H9 (cell line): Measurements from ENCODE around the gene EPB41L4B. TPM values are rescaled to one million over a fixed set of nuclear protein-coding genes. Genes with fewer than 3 reads are reported as not detected.

ENCODE experiments used
- DNase-seq: peaks from one replicate; pipeline ENCODE4 v3.0.0-alpha.2; 2017
- H2AFZ ChIP-seq: one replicate; pipeline ENCODE4 v1.6.1; 2013; ENCODE audit warnings: mild to moderate bottlenecking, low read length, control low read depth, moderate library complexity
- H2AK5ac ChIP-seq: 2 replicates; pipeline ENCODE4 v1.6.1; 2013; ENCODE audit warnings: low read length, control low read depth, mixed read lengths; ENCODE audit not compliant: insufficient read length
- H2BK120ac ChIP-seq: one replicate; pipeline ENCODE4 v1.6.1; 2013; ENCODE audit warnings: low read depth, mild to moderate bottlenecking, low read length, control low read depth, inconsistent platforms; ENCODE audit not compliant: poor library complexity, severe bottlenecking
- H2BK12ac ChIP-seq: 2 replicates; pipeline ENCODE4 v1.6.1; 2013; ENCODE audit warnings: low read length, control low read depth, mixed read lengths, low read depth; ENCODE audit not compliant: insufficient read length
- H2BK15ac ChIP-seq: 2 replicates; pipeline ENCODE4 v1.6.1; 2013; ENCODE audit warnings: low read depth, low read length, control low read depth
- H2BK20ac ChIP-seq: one replicate; pipeline ENCODE4 v1.6.1; 2013; ENCODE audit warnings: low read depth, mild to moderate bottlenecking, low read length, control low read depth, inconsistent platforms; ENCODE audit not compliant: poor library complexity, severe bottlenecking
- H2BK5ac ChIP-seq: 2 replicates; pipeline ENCODE4 v1.6.1; 2013; ENCODE audit warnings: low read length, control low read depth, mixed read lengths; ENCODE audit not compliant: insufficient read length
- H3K14ac ChIP-seq: 2 replicates; pipeline ENCODE4 v1.6.1; 2013; ENCODE audit warnings: low read length, control low read depth; ENCODE audit not compliant: insufficient read depth
- H3K18ac ChIP-seq: 2 replicates; pipeline ENCODE4 v1.6.1; 2013; ENCODE audit warnings: low read depth, mild to moderate bottlenecking, mixed read lengths, low read length, control low read depth; ENCODE audit not compliant: insufficient read length
- H3K23ac ChIP-seq: 2 replicates; pipeline ENCODE4 v1.6.1; 2013; ENCODE audit warnings: low read length, control low read depth, mixed read lengths, low read depth; ENCODE audit not compliant: insufficient read length
- H3K23me2 ChIP-seq: 2 replicates; pipeline ENCODE4 v1.6.1; 2013; ENCODE audit warnings: low read depth, mild to moderate bottlenecking, mixed read lengths, low read length, control low read depth; ENCODE audit not compliant: insufficient read length, poor library complexity, severe bottlenecking
- H3K27ac ChIP-seq: 2 replicates; pipeline ENCODE4 v1.5.1; 2013; ENCODE audit warnings: low read length, control low read depth, mixed read lengths, low read depth; ENCODE audit not compliant: insufficient read length
- H3K27me3 ChIP-seq: 2 replicates; pipeline ENCODE4 v1.6.1; 2013; ENCODE audit warnings: low read length, control low read depth, inconsistent platforms; ENCODE audit not compliant: insufficient read depth
- H3K4ac ChIP-seq: 2 replicates; pipeline ENCODE4 v1.6.1; 2013; ENCODE audit warnings: low read depth, mild to moderate bottlenecking, control low read depth, inconsistent platforms, low read length, moderate library complexity
- H3K4me1 ChIP-seq: 2 replicates; pipeline ENCODE4 v1.6.1; 2013; ENCODE audit warnings: low read length, control low read depth, inconsistent platforms; ENCODE audit not compliant: insufficient read depth
- H3K4me2 ChIP-seq: 2 replicates; pipeline ENCODE4 v1.6.1; 2013; ENCODE audit warnings: low read length, control low read depth, mixed read lengths; ENCODE audit not compliant: insufficient read length, insufficient read depth
- H3K56ac ChIP-seq: 2 replicates; pipeline ENCODE4 v1.6.1; 2013; ENCODE audit warnings: low read depth, mild to moderate bottlenecking, mixed read lengths, low read length, control low read depth; ENCODE audit not compliant: insufficient read length
- H3K79me1 ChIP-seq: 2 replicates; pipeline ENCODE4 v1.6.1; 2013; ENCODE audit warnings: low read depth, mild to moderate bottlenecking, moderate library complexity, low read length, control low read depth, inconsistent platforms; ENCODE audit not compliant: insufficient read depth, poor library complexity, severe bottlenecking
- H3K79me2 ChIP-seq: 2 replicates; pipeline ENCODE4 v1.6.1; 2013; ENCODE audit warnings: low read length, control low read depth, inconsistent platforms; ENCODE audit not compliant: insufficient read depth
- H3K9ac ChIP-seq: 2 replicates; pipeline ENCODE4 v1.6.1; 2013; ENCODE audit warnings: low read length, control low read depth, mixed read lengths; ENCODE audit not compliant: insufficient read length; ENCODE audit errors: extremely low read depth
- H3K9me3 ChIP-seq: one replicate; pipeline ENCODE4 v1.6.1; 2013; ENCODE audit warnings: low read depth, low read length, inconsistent platforms; ENCODE audit not compliant: control insufficient read depth
- H3T11ph ChIP-seq: one replicate; pipeline ENCODE4 v1.6.1; 2013; ENCODE audit warnings: mild to moderate bottlenecking, low read length, control low read depth, inconsistent platforms
- H4K20me1 ChIP-seq: one replicate; pipeline ENCODE4 v1.6.1; 2013; ENCODE audit not compliant: control insufficient read depth, insufficient read length, insufficient read depth
- H4K5ac ChIP-seq: 2 replicates; pipeline ENCODE4 v1.6.1; 2013; ENCODE audit warnings: low read depth, mild to moderate bottlenecking, mixed read lengths, low read length, control low read depth; ENCODE audit not compliant: insufficient read length
- H4K8ac ChIP-seq: replicated peaks from 2 replicates; pipeline ENCODE4 v1.6.1; 2013; ENCODE audit warnings: low read length, control low read depth, mixed read lengths, low read depth; ENCODE audit not compliant: insufficient read length
- H4K91ac ChIP-seq: 2 replicates; pipeline ENCODE4 v1.6.1; 2013; ENCODE audit warnings: low read depth, mild to moderate bottlenecking, moderate library complexity, mixed read lengths, low read length, control low read depth; ENCODE audit not compliant: insufficient read length
- H3K27ac Mint-ChIP-seq, 3 experiments: 2 replicates in 2 of 3; 3 replicates in 1 of 3; pipeline ENCODE4 v1.8.0; 2020 to 2021; ENCODE audit warnings: mixed read lengths in 3 of 3, mild to moderate bottlenecking in 1 of 3, moderate library complexity in 1 of 3
- H3K27me3 Mint-ChIP-seq: 2 replicates; pipeline ENCODE4 v1.8.0; 2021; ENCODE audit warnings: low read depth, mild to moderate bottlenecking, moderate library complexity, mixed read lengths
- H3K36me3 Mint-ChIP-seq, 3 experiments: 2 replicates in 2 of 3; 3 replicates in 1 of 3; pipeline ENCODE4 v1.8.0; 2020 to 2021; ENCODE audit warnings: low read depth in 3 of 3, mixed read lengths in 3 of 3; ENCODE audit not compliant: insufficient read depth in 1 of 3
- H3K4me1 Mint-ChIP-seq, 2 experiments: 2 replicates each; pipeline ENCODE4 v1.8.0; 2020; ENCODE audit warnings: mixed read lengths in 2 of 2
- H3K4me3 Mint-ChIP-seq, 2 experiments: 2 replicates in 1 of 2; 3 replicates in 1 of 2; pipeline ENCODE4 v1.8.0; 2020 to 2021; ENCODE audit warnings: mild to moderate bottlenecking in 2 of 2, mixed read lengths in 2 of 2, moderate library complexity in 1 of 2
- H3K9me3 Mint-ChIP-seq, 2 experiments: 2 replicates in 1 of 2; 3 replicates in 1 of 2; pipeline ENCODE4 v1.8.0; 2020; ENCODE audit warnings: mild to moderate bottlenecking in 2 of 2, mixed read lengths in 2 of 2, moderate library complexity in 1 of 2
- WGBS: extraction: QIAGEN DNeasy Blood & Tissue Kit; methylation state at CpG from one replicate; pipeline ENCODE4 v1.1.7; 2013; ENCODE audit warnings: missing lambda C conversion rate, low lambda C conversion rate, mixed read lengths; ENCODE audit not compliant: insufficient read length; ENCODE audit errors: extremely low coverage; 5-methylcytosine and 5-hydroxymethylcytosine counted together
- total RNA-seq: library from RNA; stranded (reverse); gene quantifications from 2 replicates; pipeline ENCODE4 v1.2.1, GENCODE V29; 2021
- TF ChIP-seq, protein P1 (sequence below): fragments of 200-600 bp; sonication (generic); conservative IDR thresholded peaks from 3 replicates; pipeline ENCODE4 v1.8.0; 2021; ENCODE audit warnings: antibody characterized with exemption, mild to moderate bottlenecking

Gene EPB41L4B
- total RNA-seq, 1 experiment from 2014 or later: 18.9 TPM

DNA sequence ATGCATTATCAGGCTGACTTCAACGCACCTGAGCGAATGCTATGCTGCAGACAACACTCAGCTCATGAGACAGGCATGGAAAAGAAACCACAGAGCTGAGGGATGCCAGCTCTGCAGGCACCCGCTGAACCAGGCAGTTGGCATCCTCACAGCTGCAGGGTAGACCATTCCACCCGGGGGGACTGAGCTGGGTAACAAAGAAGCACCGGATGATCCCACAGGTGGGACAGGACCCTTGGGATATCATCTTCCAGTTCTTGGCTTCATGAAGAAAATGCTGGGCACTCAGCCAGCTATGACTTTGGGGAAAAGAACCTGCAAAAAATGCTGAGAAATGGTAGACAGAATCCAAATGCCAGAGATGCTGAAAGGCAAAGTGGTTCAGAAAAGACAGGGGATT lies 9.6 kb downstream of the EPB41L4B start:
- Mint-ChIP-seq H3K4me1 (peaks cover 62 to 66% of the 10 kb centered on the region in 2 experiments), H3K4me3 (no peak overlapping the region), H3K9me3 (no peaks in the 10 kb centered on the region), H3K27ac (peak overlapping the region in 1 of 3 experiments; percentile 44; a peak in 3 of 7 replicates), H3K27me3 (no peaks in the 10 kb centered on the region), H3K36me3 (peaks cover 6 to 8% (median 8%) of the 10 kb centered on the region in 3 experiments; a peak in 4 of 7 replicates)
- TF ChIP-seq, protein P1, sequence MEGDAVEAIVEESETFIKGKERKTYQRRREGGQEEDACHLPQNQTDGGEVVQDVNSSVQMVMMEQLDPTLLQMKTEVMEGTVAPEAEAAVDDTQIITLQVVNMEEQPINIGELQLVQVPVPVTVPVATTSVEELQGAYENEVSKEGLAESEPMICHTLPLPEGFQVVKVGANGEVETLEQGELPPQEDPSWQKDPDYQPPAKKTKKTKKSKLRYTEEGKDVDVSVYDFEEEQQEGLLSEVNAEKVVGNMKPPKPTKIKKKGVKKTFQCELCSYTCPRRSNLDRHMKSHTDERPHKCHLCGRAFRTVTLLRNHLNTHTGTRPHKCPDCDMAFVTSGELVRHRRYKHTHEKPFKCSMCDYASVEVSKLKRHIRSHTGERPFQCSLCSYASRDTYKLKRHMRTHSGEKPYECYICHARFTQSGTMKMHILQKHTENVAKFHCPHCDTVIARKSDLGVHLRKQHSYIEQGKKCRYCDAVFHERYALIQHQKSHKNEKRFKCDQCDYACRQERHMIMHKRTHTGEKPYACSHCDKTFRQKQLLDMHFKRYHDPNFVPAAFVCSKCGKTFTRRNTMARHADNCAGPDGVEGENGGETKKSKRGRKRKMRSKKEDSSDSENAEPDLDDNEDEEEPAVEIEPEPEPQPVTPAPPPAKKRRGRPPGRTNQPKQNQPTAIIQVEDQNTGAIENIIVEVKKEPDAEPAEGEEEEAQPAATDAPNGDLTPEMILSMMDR: no peak
- no peak overlapping the region for H2BK5ac ChIP-seq
- H3K27me3 ChIP-seq: no peaks in the 10 kb centered on the region
- peaks cover 22% of the 10 kb centered on the region; the same call in 1 of the 2 replicates for H3K79me2 ChIP-seq
- H3K27ac ChIP-seq: no peak overlapping the region
- H3K4me1 ChIP-seq: peaks cover 22% of the 10 kb centered on the region
- H3T11ph ChIP-seq: no peak overlapping the region
- DNase-seq: no peak
- H4K20me1 ChIP-seq: no peaks in the 10 kb centered on the region
- H3K23ac ChIP-seq: no peak overlapping the region
- no peak overlapping the region for H4K91ac ChIP-seq
- H2AK5ac ChIP-seq: no peak overlapping the region
- H4K5ac ChIP-seq: no peak overlapping the region
- H2BK12ac ChIP-seq: no peak overlapping the region
- no peaks in the 10 kb centered on the region for H3K23me2 ChIP-seq
- no peaks in the 10 kb centered on the region for H3K9me3 ChIP-seq
- H3K4ac ChIP-seq: no peak overlapping the region
- no peak overlapping the region for H2BK15ac ChIP-seq
- no peak overlapping the region for H3K14ac ChIP-seq
- H3K18ac ChIP-seq: no peak overlapping the region
- peaks cover 16% of the 10 kb centered on the region for H3K79me1 ChIP-seq
- H3K4me2 ChIP-seq: no peak overlapping the region
- WGBS: no CpG with 5 or more reads among the region's 5 CpGs
- H4K8ac ChIP-seq: no peak overlapping the region
- no peak overlapping the region for H3K56ac ChIP-seq
- no peak overlapping the region for H2AFZ ChIP-seq
- H2BK20ac ChIP-seq: no peak overlapping the region
- no peak overlapping the region for H2BK120ac ChIP-seq
- H3K9ac ChIP-seq: no peak overlapping the region
